NCI-H2107 treated with DMSO at 0.1 percent for 48 hours (cell line): ENCODE results near the gene SPATS2L.

Experiments used
- DNase-seq: peaks from one replicate; lab custom pipeline; 2025; ENCODE audit not compliant: unreplicated experiment; lab: John Stamatoyannopoulos, UW

SPATS2L gene

DNA sequence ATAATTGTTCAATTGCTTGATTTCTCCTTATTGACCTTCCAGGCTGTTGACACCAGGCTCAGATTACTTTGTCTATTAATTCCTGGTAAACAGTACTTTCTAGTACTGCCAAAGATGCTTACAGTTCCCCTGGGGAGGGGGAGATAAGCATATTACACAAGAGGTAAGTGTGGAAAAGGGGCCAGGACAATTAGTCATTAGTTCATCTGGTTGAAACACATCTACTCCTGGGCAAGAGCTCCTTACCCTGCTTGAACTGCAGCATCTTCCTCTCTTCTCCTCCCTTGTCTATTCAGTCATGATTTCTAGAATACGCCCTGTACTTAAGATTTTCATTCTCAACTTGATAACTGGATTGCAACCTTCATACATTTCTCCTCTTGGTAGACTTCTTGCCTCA is 10.4 kb upstream of the SPATS2L start:
- DNase-seq: no peak

DNA sequence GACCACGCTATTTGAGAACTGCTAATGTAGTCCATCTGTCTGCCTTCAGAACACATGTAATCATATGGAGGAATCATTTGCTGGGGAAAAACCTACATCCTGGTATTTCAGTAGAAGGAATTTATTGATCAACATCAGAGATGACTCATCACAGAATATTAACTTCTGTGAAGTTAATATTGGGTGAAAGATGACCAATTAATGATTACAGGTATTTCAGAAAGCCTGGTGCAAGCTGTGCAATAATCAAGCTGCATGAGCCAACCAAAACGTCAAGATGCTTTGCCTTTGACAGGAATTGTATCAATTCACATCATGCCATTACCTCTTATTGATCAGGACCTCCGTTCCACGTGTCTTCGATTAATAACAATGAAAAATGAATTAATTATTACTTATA is 9.4 kb upstream of the SPATS2L start:
- no peak for DNase-seq

DNA sequence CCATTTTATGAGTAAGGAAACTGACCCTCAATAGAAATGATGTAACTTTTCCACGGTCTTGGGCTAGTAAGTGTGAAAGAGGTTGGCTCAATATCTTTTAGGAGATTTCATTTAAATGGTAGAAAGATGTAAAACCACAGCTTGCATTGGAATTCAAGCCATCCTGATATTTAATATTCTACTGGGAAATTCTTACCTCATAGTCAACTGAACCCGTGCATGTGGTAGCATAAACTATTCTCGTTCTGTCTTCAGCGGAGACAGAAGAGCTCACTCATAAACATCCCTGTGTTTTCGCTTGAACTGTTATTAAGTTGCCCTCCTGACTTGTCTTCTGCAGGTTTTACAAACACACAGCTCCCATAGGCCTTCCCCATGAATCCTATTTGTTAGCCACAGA is 8.5 kb upstream of the SPATS2L start:
- DNase-seq: no peak

DNA sequence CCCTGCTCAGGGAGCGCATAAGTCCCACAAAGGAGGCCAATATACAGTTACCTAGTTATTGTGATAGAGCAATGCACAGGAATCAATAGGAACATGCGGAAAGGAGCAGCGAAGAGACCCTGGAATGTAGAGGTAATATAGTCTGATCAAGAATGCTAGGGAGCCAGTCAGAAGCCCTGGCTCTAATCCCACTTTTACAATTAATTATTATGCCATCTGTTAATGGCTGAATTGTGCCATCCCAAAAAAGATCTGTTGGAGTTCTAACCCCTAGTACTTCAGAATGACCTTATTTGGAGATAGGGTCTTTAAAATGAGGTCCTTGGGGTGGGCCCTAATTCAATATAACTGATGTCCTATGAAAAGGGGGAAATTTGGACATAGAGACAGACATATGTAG is 7.7 kb upstream of the SPATS2L start:
- no peak for DNase-seq

DNA sequence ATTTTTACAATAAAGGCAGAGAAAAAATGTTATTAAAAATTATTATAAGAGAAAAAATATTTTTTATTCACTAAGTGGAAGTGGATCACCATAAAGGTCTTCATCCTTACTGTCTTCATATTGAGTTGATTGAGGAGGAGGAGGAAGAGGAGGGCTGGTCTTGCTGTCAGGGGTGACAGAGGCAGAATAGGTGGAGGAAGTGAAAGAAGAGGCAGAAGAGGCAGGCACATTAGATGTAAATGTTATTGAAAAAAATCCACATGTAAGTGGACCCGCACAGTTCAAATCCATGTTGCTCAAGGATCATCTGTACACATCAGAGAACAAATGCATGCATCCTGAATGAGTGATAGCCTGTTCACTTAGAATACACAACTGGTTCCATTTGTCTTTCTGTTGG is 6.4 kb upstream of the SPATS2L start:
- DNase-seq: no peak

DNA sequence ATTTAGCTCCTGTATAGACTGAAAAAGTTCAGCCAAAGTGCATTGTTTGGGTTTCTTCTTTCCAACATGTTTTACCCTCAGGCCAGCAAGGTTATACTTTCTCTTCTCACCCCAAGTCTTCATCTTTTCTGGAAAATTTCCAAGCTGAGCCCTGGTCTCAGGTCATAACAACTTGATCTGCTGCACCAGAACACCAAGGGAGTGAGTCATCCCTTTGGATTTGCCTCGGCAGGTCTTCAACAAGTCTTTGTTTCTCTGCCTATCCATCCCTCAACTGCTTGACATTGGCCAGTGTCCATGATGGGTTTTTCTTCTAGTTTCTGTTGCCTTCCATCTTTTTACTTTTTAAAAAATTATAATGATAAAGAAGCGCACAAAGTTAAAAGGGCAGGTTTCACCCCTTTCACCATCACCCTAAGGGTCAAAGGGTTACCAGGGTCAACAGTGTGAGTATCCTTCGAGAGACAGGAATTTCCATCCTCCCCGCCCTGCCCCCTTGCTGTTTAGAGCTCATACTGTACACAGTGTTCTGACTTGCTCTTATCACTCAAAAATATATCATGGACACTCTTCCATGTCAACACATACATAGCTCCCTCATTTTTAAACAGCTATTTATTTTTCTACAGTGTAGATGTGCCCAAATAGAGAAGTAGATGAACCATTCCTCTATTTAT is 5.7 kb upstream of the SPATS2L start:
- no peak for DNase-seq

DNA sequence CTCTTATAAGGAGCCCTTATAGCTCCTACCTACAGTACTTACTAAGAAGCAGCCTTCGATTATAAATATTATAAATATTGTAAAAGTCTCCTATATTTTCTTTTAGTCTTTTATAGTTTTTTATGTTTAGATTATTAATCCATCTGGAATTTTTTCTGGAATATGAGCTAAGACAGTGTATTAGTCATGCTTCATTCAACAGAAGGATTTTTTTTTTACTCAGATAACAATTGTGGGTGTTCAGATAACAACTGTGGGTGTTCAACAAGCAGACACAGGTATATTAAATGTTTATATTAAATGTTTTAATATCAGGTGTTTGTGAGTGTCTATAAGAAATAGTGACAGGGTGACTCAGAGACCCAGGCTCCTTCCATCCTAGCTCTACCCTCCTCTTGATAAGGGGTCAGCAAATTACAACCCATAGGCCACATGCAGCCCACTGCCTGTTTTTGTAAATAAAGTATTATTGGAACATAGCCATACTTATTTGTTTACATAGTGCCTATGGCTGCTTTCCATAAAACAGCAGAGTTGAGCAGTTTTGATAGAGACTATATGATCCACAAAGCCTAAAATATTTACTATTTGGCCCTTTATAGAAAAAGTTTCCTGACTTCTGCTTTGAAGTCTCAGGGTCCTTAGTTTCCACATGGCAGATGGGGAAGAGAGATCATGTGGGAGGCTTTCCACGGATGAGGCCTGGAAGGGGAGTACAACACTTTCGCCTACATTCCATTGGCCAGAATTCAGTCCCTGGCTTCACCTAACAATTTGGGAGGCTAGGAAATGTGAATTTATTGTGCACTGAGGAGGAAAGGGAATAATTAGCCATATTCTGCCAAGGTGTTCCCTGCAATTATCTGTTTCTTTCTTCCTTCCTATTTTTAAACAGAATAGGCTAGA is 4.3 kb upstream of the SPATS2L start:
- no peak for DNase-seq

DNA sequence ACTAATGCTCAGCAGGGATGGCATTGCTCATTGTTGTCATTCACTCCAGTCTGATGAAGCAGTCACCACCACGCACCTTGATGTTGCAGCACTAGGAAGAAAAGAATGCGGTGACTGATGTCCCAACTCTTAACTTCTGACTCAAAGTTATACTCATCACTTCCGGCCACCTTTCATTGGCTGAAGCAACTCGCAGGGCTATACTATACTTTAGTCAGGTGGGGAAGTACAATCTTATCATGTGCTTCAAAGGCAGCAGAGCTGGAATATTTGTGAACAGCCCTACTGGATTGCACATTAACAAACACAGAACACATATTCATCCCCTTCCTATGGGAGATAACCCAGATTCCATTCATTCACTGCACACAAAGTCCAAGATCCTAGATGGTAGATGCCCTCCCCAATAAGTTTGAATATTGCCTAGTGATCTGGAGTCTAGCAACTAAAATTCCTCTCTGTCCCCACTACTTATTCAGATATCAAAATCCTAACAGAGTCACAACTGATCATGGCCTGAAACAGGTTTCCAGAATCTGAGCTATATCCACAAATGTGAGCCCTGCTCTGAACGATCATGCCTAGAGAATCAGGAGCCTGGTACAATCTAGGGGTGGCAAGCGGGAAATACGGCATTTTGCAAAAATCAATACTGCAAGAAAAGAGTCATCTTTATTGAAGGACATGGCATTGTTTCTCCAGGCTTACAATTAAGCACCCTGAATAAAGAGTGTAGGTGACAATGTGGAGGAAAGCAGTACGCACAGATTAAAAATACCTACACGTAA is 3.4 kb upstream of the SPATS2L start:
- no peak for DNase-seq

DNA sequence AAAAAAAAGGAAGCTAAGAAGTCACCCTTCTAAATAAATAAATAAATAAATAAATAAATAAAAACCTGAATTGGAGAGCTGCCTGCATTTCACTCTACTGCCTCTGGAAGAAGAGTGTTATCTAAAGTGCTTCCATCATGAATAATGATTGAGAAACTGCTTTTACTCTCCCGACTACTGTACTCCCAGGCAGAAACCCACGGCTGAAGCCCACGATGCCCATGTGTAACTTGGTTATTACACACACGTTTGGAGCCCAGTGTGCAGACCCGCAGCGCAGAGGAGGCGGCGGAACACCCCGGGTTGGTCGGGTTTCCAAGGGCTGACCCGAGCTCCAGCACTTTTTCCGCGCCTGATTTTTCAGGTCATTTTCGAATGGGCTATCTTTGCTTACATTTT is 697 bp upstream of the SPATS2L start:
- peak; percentile 20 for DNase-seq

DNA sequence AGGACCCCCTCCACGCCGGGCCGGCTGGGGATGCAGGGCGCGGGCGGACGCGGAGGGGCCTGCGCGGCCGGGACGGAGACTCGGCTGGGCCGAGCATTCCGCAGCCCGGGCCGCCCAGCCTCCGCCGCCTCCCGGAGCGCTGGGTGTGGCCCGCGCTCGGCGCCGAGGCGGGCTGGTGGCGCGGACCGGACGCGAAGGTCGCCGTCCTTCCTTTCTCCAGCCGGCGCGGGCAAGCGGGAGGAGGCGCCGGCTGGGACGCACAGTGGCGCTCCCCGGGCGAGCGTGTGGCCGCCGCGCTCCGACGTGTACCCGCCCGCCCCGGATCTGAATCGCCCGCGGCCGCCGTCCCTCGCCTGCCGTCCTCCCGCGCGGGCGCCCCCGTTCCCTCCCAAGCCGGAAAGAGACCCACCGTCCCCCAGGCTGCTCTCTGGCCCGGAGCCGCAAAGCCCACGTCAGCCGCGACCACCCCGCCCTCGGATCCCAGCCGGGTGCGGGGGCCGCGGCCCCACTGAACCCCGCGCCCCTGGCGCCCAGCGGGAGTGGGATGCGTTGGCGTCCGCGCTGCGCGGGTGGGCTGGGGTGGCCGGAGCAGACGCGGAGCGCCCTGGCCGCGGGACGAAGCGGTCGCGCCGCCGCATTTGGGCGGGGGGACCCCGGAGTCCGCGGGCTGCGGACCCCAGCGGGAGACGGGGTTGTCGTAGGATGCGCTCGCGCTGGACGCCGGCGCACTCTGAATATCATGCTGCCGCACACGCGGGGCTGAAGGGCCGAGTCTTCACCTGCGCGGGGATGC is 634 bp downstream of the SPATS2L start:
- DNase-seq: no peak

DNA sequence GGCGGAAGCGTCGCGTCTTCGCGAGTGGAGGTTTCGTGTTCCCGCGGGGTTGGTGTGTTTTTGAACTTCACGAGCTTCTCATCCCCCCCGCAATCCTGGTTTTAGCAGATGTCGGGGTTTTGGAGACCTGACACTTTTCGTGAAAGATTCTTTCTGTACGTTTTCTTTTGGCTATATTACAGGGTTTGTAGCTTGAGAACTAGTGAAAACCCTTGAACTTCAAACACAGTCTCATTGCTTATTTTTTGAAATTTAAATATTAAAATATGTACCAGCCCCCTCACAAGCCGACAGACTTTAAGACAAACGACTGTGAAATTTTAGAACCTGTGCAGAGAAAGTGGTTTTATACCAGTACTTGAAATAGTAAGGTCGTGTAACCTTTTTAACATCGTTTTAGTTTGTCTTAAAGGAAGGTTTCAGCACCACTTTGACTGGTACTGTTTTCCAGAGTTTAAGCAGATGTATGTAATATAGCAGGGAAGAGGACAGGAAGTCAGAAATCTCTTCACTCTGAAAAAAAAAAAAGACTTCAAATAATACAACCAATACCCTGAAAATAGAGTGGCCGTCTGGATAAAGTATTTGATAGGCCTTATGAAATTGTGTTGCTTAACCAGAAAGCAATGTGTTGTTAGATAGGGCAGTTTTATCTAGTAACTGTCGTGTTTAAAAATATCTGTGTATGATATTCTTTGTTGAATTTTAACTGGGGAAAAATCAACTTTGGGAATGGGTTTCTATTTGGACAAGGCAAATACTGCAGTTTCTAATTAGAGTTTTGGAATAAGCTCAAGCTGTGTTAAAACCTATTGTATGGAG is 1.4 kb downstream of the SPATS2L start:
- no peak for DNase-seq

DNA sequence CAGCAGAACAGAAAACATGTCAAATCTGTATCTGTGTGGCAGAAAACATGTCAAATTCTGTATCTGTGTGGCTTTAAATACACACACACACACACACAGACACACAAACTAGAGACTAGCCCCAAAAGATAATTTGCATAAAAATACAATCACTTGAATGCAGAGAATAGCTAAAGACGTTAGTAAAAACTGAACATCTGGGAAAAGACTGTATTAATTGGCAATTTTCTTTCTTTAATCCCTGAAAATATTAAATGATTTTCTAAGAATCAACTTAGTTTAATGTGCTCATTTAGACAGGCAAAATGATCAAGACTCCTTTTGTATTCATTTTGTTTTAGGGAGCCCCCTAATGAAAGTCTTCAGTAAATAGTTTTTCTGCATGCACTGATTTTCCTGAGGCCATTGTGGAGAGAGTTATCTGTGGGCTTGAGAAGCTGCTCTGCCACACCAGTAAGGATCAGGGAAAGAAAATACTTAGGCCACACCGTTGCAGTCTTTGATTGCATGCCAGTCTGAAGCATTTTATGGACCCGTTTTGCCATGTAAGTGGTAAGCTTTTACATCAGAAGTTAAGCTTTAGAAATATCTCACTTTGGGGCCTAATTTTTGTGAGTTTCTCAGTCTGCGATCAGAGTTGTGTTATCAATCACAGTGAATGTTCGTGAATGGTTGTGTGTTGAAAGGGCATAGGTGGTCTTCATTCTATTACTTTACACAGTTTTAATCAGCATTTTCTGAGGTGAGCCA is 2.2 kb downstream of the SPATS2L start:
- no peak for DNase-seq

DNA sequence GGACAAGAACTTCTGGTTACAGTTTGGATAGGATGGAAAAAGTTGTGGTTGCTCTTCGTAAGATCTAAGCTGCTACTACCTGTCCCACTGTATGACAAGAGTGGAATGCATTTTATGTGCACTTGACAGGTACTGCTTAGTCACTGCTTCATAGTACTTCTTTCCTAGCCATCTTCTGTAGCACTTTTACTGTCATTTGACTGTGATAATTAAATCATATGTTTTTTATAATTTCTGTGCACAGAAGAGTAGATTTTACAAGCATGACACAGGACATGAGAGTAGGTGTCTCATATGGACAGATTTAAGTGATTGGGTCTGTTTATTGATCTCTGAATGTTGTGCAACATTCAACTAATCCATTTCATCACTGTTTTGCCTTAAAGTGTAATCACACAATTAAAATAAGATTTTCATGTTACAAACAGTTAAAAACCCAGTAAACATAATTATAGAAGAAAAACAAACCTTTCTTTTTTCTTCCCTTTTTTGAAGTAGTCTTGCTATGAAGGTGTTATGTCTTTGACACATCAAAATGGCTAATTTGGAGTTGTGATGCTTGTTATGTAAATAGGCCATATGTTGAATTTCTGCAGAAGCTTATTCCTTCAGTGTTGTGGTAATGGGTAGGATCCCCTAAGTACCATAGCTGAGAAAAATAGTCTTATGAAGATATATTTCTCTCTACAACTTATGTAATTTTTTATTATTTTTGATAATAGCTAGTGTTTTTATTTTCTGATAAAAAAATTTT is 3.0 kb downstream of the SPATS2L start:
- DNase-seq: no peak

DNA sequence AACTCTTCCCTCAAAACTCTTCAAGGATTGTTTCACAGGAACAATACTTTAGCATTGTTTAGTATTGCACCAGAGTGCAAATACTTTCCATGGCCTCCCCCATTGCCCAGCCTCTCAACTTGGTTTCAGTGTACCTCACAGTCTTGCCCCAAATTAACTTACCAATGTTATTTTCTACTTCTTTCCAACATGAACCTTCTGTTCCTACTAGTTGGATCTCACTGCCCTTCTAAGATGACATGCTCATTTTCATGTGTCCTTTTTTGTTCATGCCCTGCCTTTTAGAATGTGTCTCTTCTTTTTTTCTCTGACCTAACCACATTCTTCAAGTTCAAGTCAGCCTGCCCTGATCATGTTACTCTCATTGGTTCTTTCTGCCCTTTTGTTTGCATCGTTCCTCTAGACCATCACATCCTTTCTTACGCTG is 4.1 kb downstream of the SPATS2L start:
- DNase-seq: no peak

DNA sequence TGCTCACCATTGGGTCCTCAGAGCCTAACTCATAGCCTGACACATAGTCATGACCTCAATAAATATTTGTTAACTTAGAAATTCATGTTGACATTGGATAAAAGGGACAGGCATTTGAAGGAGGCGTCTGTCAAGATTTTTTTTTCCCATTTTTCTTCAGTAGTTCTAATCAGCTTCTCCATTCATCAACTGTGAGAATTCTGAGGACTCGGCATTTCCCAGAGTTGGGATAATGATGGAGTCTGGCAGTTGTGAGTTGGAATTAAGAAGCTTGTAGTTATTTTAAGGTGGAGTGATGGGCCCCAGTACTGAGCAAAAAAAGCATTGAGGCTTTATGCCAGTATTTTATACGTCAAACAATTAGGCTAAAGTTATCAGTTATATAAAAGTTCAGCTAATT is 4.6 kb downstream of the SPATS2L start:
- DNase-seq: no peak

DNA sequence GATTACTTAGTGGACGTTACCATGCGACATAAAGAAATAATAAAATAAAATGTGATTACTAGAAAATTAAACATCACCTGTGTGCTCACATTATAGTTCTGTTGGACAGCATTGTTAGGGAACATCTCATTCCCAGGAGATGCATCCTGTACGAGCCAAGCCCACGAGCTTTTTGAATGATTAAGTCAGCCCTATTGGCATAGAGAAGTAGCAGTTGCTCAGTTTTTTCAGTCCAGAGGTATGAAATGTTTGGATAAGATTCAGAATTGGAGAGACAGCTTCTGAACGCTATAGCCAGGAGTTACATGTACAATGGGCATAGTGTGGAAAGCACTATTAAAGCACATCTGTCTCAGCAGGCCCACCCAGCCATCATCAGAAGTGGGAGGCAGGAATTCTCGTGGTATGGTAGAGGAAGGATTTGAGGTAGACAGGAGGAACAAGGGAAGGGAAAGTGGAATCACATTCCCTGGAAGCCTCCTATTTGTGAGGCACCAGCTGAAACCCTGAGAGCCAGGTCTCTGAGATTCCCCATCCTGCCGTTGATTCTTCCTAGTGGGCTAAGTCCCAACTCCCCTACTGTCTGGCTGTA is 8.6 kb downstream of the SPATS2L start:
- no peak for DNase-seq

DNA sequence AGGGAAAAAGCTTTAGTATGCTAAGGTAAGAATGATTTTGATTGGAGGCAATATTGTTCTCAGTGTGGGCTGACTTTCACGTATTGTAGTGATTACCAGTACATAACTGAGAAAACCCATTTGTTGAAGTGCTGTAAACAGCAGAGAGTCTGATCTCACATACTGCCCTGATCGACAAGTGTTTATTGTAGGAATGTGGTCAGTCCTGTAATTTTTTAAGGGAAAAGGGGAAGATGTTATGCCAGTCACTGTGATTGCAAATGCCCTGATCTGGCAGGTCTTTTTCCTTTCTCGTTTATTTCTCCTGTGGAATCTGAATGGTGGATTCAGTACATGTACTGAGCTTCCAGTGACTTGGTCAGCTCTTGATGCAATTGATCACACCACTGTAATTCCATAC is 11.5 kb downstream of the SPATS2L start:
- no peak for DNase-seq

DNA sequence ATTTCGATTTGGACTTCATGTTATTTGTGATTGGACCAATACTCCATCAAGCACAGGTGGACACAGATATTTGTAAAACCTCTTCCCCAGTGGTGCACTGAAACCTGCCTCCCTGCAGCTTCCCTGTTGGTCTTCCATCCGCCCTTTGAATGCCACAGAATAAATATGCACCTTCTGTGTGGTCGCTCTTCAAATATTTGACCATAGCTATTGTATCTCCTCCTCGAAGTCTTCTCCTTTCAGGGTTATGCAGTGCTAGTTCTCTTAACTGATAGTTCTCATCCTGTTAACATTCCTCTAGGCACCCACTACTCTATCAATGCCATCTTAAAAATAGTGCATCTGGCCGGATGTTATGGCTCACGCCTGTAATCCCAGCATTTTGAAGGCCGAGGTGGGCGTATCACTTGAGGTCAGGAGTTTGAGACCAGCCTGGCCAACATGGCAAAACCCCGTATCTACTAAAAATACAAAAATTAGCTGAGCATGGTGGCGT is 12.5 kb downstream of the SPATS2L start:
- no peak for DNase-seq
